ENCODE measurements around the gene MRAP2.
"Not testable (repeated sequence)": the region's sequence is repeated elsewhere in the genome, so short reads cannot be mapped to it uniquely, and the experiment has no call there.

MRAP2 gene

GRCh38 chr6:84050408-84050807, 16.8 kb downstream of the MRAP2 start:
- H3K4me1 Mint-ChIP-seq (ENCODE audit: low read depth), result no peaks in the 10 kb centered on the region
- no peak overlapping the region for H3K27ac Mint-ChIP-seq
- H3K9me3 Mint-ChIP-seq, result no peaks in the 10 kb centered on the region
- DNase-seq, result no peak
- no peak overlapping the region for H3K4me3 Mint-ChIP-seq
- H3K27me3 Mint-ChIP-seq, result peaks cover 17% of the 10 kb centered on the region
- H3K36me3 Mint-ChIP-seq (ENCODE audit: low read depth), result no peaks in the 10 kb centered on the region

GRCh38 chr6:84052204-84052882, 18.8 kb downstream of the MRAP2 start:
- Mint-ChIP-seq H3K27me3 (peaks cover 17% of the 10 kb centered on the region), H3K36me3 (ENCODE audit: low read depth) (no peaks in the 10 kb centered on the region), H3K4me3 (no peak overlapping the region), H3K9me3 (no peaks in the 10 kb centered on the region), H3K27ac (no peak overlapping the region), H3K4me1 (ENCODE audit: low read depth) (no peaks in the 10 kb centered on the region)
- no peak for DNase-seq

GRCh38 chr6:84052883-84053241, 19.3 kb downstream of the MRAP2 start:
- Mint-ChIP-seq H3K4me1 (ENCODE audit: low read depth) (no peaks in the 10 kb centered on the region), H3K4me3 (no peak overlapping the region), H3K36me3 (ENCODE audit: low read depth) (no peaks in the 10 kb centered on the region), H3K9me3 (no peaks in the 10 kb centered on the region), H3K27me3 (peaks cover 17% of the 10 kb centered on the region), H3K27ac (no peak overlapping the region)
- no peak for DNase-seq

- H3K4me1 Mint-ChIP-seq (ENCODE audit: low read depth), result no peaks in the 10 kb centered on the region
- H3K4me3 Mint-ChIP-seq, result no peak overlapping the region
- H3K36me3 Mint-ChIP-seq (ENCODE audit: low read depth), result no peaks in the 10 kb centered on the region
- no peaks in the 10 kb centered on the region for H3K9me3 Mint-ChIP-seq
- no peak overlapping the region for H3K27ac Mint-ChIP-seq
- no peak for DNase-seq
- peaks cover 10% of the 10 kb centered on the region for H3K27me3 Mint-ChIP-seq
These were observed 22.1 kb downstream of the MRAP2 start for GRCh38 chr6:84055647-84056046.

GRCh38 chr6:84057908-84058307, 24.3 kb downstream of the MRAP2 start:
- Mint-ChIP-seq H3K9me3 (no peaks in the 10 kb centered on the region), H3K27ac (no peak overlapping the region), H3K4me1 (ENCODE audit: low read depth) (no peaks in the 10 kb centered on the region), H3K36me3 (ENCODE audit: low read depth) (no peaks in the 10 kb centered on the region), H3K27me3 (peaks cover 2% of the 10 kb centered on the region), H3K4me3 (no peak overlapping the region)
- DNase-seq, result no peak

- Mint-ChIP-seq H3K36me3 (ENCODE audit: low read depth) (no peaks in the 10 kb centered on the region), H3K9me3 (no peaks in the 10 kb centered on the region), H3K27me3 (no peaks in the 10 kb centered on the region), H3K4me1 (ENCODE audit: low read depth) (no peaks in the 10 kb centered on the region), H3K4me3 (no peak overlapping the region), H3K27ac (no peak overlapping the region)
- DNase-seq, result no peak
These were observed 25.5 kb downstream of the MRAP2 start for GRCh38 chr6:84059082-84059481.

- Mint-ChIP-seq H3K36me3 (ENCODE audit: low read depth) (no peaks in the 10 kb centered on the region), H3K9me3 (no peaks in the 10 kb centered on the region), H3K27ac (no peak overlapping the region), H3K4me1 (ENCODE audit: low read depth) (no peaks in the 10 kb centered on the region), H3K4me3 (no peak overlapping the region), H3K27me3 (no peaks in the 10 kb centered on the region)
- DNase-seq, result no peak
These were observed 27.6 kb downstream of the MRAP2 start for GRCh38 chr6:84061174-84061573.

GRCh38 chr6:84061613-84062398, 28.2 kb downstream of the MRAP2 start:
- no peak overlapping the region for H3K4me3 Mint-ChIP-seq
- H3K27me3 Mint-ChIP-seq, result no peaks in the 10 kb centered on the region

GRCh38 chr6:84062519-84063154, 29.1 kb downstream of the MRAP2 start:
- Mint-ChIP-seq H3K27me3 (no peaks in the 10 kb centered on the region), H3K4me1 (ENCODE audit: low read depth) (no peaks in the 10 kb centered on the region), H3K4me3 (no peak overlapping the region), H3K27ac (no peak overlapping the region), H3K36me3 (ENCODE audit: low read depth) (no peaks in the 10 kb centered on the region), H3K9me3 (no peaks in the 10 kb centered on the region)
- DNase-seq, result no peak

More at GRCh38 chr6:84061613-84062398, 28.2 kb downstream of the MRAP2 start:
- H3K27ac Mint-ChIP-seq, result no peak overlapping the region
- no peaks in the 10 kb centered on the region for H3K9me3 Mint-ChIP-seq
- no peaks in the 10 kb centered on the region for H3K36me3 Mint-ChIP-seq (ENCODE audit: low read depth)
- H3K4me1 Mint-ChIP-seq (ENCODE audit: low read depth), result no peaks in the 10 kb centered on the region
- DNase-seq, result no peak

GRCh38 chr6:84065693-84066290, 32.2 kb downstream of the MRAP2 start:
- Mint-ChIP-seq H3K4me1 (ENCODE audit: low read depth) (no peaks in the 10 kb centered on the region), H3K4me3 (no peak overlapping the region), H3K36me3 (ENCODE audit: low read depth) (no peaks in the 10 kb centered on the region), H3K27me3 (no peaks in the 10 kb centered on the region), H3K9me3 (peaks cover 2% of the 10 kb centered on the region), H3K27ac (no peak overlapping the region)
- DNase-seq, result no peak

- no peak for DNase-seq
- H3K9me3 Mint-ChIP-seq, result peaks cover 2% of the 10 kb centered on the region
- H3K27ac Mint-ChIP-seq, result no peak overlapping the region
- H3K4me3 Mint-ChIP-seq, result no peak overlapping the region
- H3K36me3 Mint-ChIP-seq (ENCODE audit: low read depth), result no peaks in the 10 kb centered on the region
- H3K27me3 Mint-ChIP-seq, result no peaks in the 10 kb centered on the region
- no peaks in the 10 kb centered on the region for H3K4me1 Mint-ChIP-seq (ENCODE audit: low read depth)
These were observed 33.0 kb downstream of the MRAP2 start for GRCh38 chr6:84066536-84066935.

- H3K36me3 Mint-ChIP-seq (ENCODE audit: low read depth); H3K27ac Mint-ChIP-seq; DNase-seq; H3K4me1 Mint-ChIP-seq (ENCODE audit: low read depth); H3K9me3 Mint-ChIP-seq; H3K27me3 Mint-ChIP-seq; H3K4me3 Mint-ChIP-seq: not testable (repeated sequence)
These were observed 35.3 kb downstream of the MRAP2 start for GRCh38 chr6:84068873-84069272.

- no peaks in the 10 kb centered on the region for H3K36me3 Mint-ChIP-seq (ENCODE audit: low read depth)
- H3K9me3 Mint-ChIP-seq, result peaks cover 2% of the 10 kb centered on the region
- no peak for DNase-seq
- no peak overlapping the region for H3K27ac Mint-ChIP-seq
- peaks cover 20% of the 10 kb centered on the region for H3K27me3 Mint-ChIP-seq
- no peak overlapping the region for H3K4me3 Mint-ChIP-seq
- no peaks in the 10 kb centered on the region for H3K4me1 Mint-ChIP-seq (ENCODE audit: low read depth)
These were observed 38.9 kb downstream of the MRAP2 start for GRCh38 chr6:84072442-84072997.

GRCh38 chr6:84074988-84075781, 41.6 kb downstream of the MRAP2 start:
- Mint-ChIP-seq H3K36me3 (ENCODE audit: low read depth) (no peaks in the 10 kb centered on the region), H3K9me3 (no peaks in the 10 kb centered on the region), H3K4me3 (no peak overlapping the region), H3K27ac (no peak overlapping the region), H3K27me3 (peaks cover 23% of the 10 kb centered on the region), H3K4me1 (ENCODE audit: low read depth) (no peaks in the 10 kb centered on the region)
- no peak for DNase-seq

All from activated T-cell treated with anti-CD3 and anti-CD28 coated beads, Interleukin-2, amount 50 U/mL, for 24 hours (primary cell).